Lower leg skin (tissue), 4 donors: Measurements from ENCODE around the gene DYNLT5. TPM values are rescaled to one million over a fixed set of nuclear protein-coding genes. Genes with fewer than 3 reads are reported as not detected.
"Not testable (repeated sequence)": the region's sequence is repeated elsewhere in the genome, so short reads cannot be mapped to it uniquely, and the experiment has no call there.

ENCODE experiments used
- DNase-seq, 2 donors: peaks; one replicate each; pipeline ENCODE4 v3.0.0-alpha.2; 2019; ENCODE audit warnings: low spot score in 2 of 2
- H3K4me3 ChIP-seq: fragments of 200-600 bp; sonication (generic); 2 replicates; pipeline ENCODE4 v1.5.1; 2017; ENCODE audit warnings: mild to moderate bottlenecking, low read depth; ENCODE audit not compliant: poor library complexity, severe bottlenecking
- POLR2A ChIP-seq, 2 donors: fragments of 450-650 bp; IDR thresholded peaks; one replicate each; pipeline ENCODE4 v1.6.1; 2016 to 2017; ENCODE audit warnings: antibody characterized with exemption in 2 of 2, mild to moderate bottlenecking in 1 of 2, moderate library complexity in 1 of 2
- WGBS, 2 donors: methylation state at CpG; one replicate each; pipeline ENCODE4 v1.1.5; 2018; 5-methylcytosine and 5-hydroxymethylcytosine counted together
- intact Hi-C: fragments of 100-400 bp; cut with DNase I; formaldehyde crosslinking; loops from one replicate; pipeline ENCODE4 v1.15.0; 2023; ENCODE audit warnings: low total_unique reads
- total RNA-seq, 4 donors: library from RNA; depleted of rRNA; stranded (reverse); fragments of >200 nt; gene quantifications; one replicate each; pipeline ENCODE4 v1.1.0, GENCODE V29; 2016
- TF ChIP-seq, protein P1 (sequence below), 3 donors: fragments of 450-650 bp; IDR thresholded peaks; one replicate each; pipeline ENCODE4 v1.5.1; 2016; ENCODE audit warnings: antibody characterized with exemption in 3 of 3, mild to moderate bottlenecking in 3 of 3, moderate library complexity in 2 of 3

Gene DYNLT5
- total RNA-seq, 4 donors from 2014 or later, result 0.83 to 1.0 (median 0.97) TPM; not detected in 1

DNA sequence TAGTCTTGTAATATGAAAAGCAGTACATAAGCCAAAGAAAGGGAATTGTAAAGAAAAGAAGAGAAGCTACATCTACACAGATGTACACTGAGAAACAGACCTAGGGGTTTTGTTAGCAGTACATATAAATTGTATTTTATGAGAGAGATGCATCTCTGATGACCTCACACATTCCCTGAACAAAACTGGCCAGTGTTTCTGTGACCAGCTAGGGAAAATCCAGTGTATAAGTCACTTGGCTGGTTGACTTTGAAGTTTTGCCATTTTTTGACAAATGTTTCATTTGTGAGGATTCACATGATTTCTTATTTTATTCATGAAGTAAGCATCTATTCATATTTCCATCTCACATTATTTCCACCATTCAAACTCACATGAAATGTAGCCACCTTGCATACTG, 28.3 kb upstream of the DYNLT5 start:
- no peak overlapping the region for H3K4me3 ChIP-seq
- no peak for DNase-seq
- no peak for TF ChIP-seq POLR2A (IDR thresholded peaks at IDR 0.05)
- TF ChIP-seq, protein P1, sequence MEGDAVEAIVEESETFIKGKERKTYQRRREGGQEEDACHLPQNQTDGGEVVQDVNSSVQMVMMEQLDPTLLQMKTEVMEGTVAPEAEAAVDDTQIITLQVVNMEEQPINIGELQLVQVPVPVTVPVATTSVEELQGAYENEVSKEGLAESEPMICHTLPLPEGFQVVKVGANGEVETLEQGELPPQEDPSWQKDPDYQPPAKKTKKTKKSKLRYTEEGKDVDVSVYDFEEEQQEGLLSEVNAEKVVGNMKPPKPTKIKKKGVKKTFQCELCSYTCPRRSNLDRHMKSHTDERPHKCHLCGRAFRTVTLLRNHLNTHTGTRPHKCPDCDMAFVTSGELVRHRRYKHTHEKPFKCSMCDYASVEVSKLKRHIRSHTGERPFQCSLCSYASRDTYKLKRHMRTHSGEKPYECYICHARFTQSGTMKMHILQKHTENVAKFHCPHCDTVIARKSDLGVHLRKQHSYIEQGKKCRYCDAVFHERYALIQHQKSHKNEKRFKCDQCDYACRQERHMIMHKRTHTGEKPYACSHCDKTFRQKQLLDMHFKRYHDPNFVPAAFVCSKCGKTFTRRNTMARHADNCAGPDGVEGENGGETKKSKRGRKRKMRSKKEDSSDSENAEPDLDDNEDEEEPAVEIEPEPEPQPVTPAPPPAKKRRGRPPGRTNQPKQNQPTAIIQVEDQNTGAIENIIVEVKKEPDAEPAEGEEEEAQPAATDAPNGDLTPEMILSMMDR (IDR thresholded peaks at IDR 0.05), result no peak
- intact Hi-C loops, result no loop called here

GRCh38 chr1:66725885-66726665, 26.2 kb upstream of the DYNLT5 start:
- no peak for TF ChIP-seq POLR2A (IDR thresholded peaks at IDR 0.05)
- TF ChIP-seq, protein P1 (IDR thresholded peaks at IDR 0.05), result no peak
- 24 to 25% methylated on average over 9 of the region's 9 CpGs for WGBS, 2 donors
- DNase-seq, result peak in 1 of 2 donors; percentile 43
- intact Hi-C loops, result no loop called here
- no peak overlapping the region for H3K4me3 ChIP-seq

- WGBS, 2 donors, result 64 to 68% methylated on average over 2 of the region's 2 CpGs
- no peak overlapping the region for H3K4me3 ChIP-seq
- DNase-seq, result no peak
- TF ChIP-seq, protein P1 (IDR thresholded peaks at IDR 0.05), result no peak
- no peak for TF ChIP-seq POLR2A (IDR thresholded peaks at IDR 0.05)
- intact Hi-C loops, result no loop called here
Observed at GRCh38 chr1:66728021-66728420, 24.2 kb upstream of the DYNLT5 start.

- intact Hi-C loops, H3K4me3 ChIP-seq, DNase-seq: not testable (repeated sequence)
Observed at GRCh38 chr1:66728716-66729115, 23.5 kb upstream of the DYNLT5 start.

DNA sequence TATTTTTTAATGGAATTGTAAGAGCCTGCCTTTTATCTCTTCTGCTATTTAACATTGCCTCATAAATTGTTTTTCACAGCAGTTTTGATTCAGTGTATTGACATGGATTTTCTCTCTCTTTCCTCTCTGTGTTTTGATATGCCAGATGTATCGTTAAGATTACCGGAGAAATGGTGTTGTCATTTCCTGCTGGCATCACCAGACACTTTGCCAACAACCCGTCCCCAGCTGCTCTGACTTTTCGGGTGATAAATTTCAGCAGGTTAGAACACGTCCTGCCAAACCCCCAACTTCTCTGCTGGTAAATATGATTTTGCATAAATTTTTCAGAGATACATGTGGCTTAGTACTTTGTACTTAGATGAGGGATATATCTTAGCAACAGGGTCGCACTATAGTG, 23.1 kb upstream of the DYNLT5 start:
- intact Hi-C loops, result no loop called here
- 16 to 19% methylated on average over 6 of the region's 6 CpGs for WGBS, 2 donors
- no peak overlapping the region for H3K4me3 ChIP-seq

DNA sequence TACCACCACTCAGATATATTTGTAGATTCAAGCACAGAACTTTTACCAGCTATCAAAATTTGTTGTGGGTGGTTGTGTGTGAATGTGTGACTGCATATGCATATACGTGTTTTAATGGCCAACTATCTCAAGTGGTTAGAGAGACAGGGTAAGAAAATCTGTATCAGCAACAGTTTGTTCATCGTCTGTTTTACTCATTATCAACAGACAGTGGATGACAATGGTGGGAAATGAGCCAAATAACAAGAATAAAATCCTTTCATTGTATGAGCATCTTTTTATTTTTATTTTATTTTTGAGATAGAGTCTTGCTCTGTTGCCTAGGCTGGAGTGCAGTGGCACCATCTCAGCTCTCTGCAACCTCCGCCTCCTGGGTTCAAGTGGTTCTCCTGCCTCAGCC, 22.7 kb upstream of the DYNLT5 start:
- no peak for DNase-seq
- no peak for TF ChIP-seq POLR2A (IDR thresholded peaks at IDR 0.05)
- H3K4me3 ChIP-seq, result no peak overlapping the region
- 66 to 69% methylated on average over 3 of the region's 3 CpGs for WGBS, 2 donors
- intact Hi-C loops, result no loop called here

More for the DNA sequence above, 23.1 kb upstream of the DYNLT5 start:
- DNase-seq, result no peak
- TF ChIP-seq POLR2A (IDR thresholded peaks at IDR 0.05), result no peak
- TF ChIP-seq, protein P1 (IDR thresholded peaks at IDR 0.05), result no peak

GRCh38 chr1:66730462-66730861, 21.8 kb upstream of the DYNLT5 start:
- intact Hi-C loops, result no loop called here
- DNase-seq, result no peak
- TF ChIP-seq POLR2A (IDR thresholded peaks at IDR 0.05), result no peak
- TF ChIP-seq, protein P1 (IDR thresholded peaks at IDR 0.05), result no peak
- no peak overlapping the region for H3K4me3 ChIP-seq
- 81 to 93% methylated on average over 2 of the region's 2 CpGs for WGBS, 2 donors
